Common myeloid progenitor, CD34-positive (primary cell): ENCODE data around the gene GCKR.
A peak's percentile ranks its signal among the peaks of the same experiment; 100 is the strongest.

Experiments
- CTCF ChIA-PET: fragments of 350-600 bp; sonication (Branson Sonifier 250); formaldehyde crosslinking; loops from one replicate; lab custom pipeline; 2021; ENCODE audit warnings: antibody characterized with exemption; lab: Charles Lee
- POLR2A ChIA-PET: fragments of 350-600 bp; sonication (Branson Sonifier 250); formaldehyde crosslinking; loops from one replicate; lab custom pipeline; 2021; ENCODE audit warnings: antibody characterized with exemption; lab: Charles Lee
- DNase-seq, 3 donors: peaks; one replicate each; pipeline versions ENCODE4 v3.0.0 to v3.0.0-alpha.2; 2013
- H3K27ac ChIP-seq, 2 experiments: 1 replicate in 1 of 2; 2 replicates in 1 of 2; pipeline ENCODE4 v1.7.0; 2013; ENCODE audit warnings: inconsistent platforms in 2 of 2, low read length in 2 of 2, mild to moderate bottlenecking in 2 of 2, low read depth in 1 of 2, moderate library complexity in 1 of 2; ENCODE audit not compliant: severe bottlenecking in 2 of 2, insufficient read depth in 1 of 2, poor library complexity in 1 of 2
- H3K27me3 ChIP-seq, 5 experiments: replicated peaks in 2 of 5; 1 replicate in 3 of 5; 2 replicates in 2 of 5; pipeline versions ENCODE4 v1.6.1 to v1.7.0; 2013; ENCODE audit warnings: low read length in 4 of 5, mild to moderate bottlenecking in 2 of 5, moderate library complexity in 2 of 5, inconsistent platforms in 1 of 5; ENCODE audit not compliant: insufficient read depth in 5 of 5, control insufficient read depth in 4 of 5
- H3K36me3 ChIP-seq, 4 experiments: 1 replicate in 2 of 4; 2 replicates in 2 of 4; pipeline versions ENCODE4 v1.6.1 to v1.7.0; 2013; ENCODE audit warnings: low read length in 3 of 4, control low read depth in 1 of 4, mild to moderate bottlenecking in 1 of 4; ENCODE audit not compliant: control insufficient read depth in 4 of 4, insufficient read depth in 4 of 4
- H3K4me1 ChIP-seq, 4 experiments: 1 replicate in 3 of 4; 2 replicates in 1 of 4; pipeline versions ENCODE4 v1.6.1 to v1.7.1; 2013; ENCODE audit warnings: low read length in 3 of 4, mild to moderate bottlenecking in 3 of 4, control low read depth in 1 of 4, inconsistent platforms in 1 of 4, moderate library complexity in 1 of 4; ENCODE audit not compliant: control insufficient read depth in 4 of 4, insufficient read depth in 4 of 4; ENCODE audit errors: control extremely low read depth in 1 of 4
- H3K4me3 ChIP-seq, 7 experiments: 1 replicate in 4 of 7; 2 replicates in 3 of 7; pipeline versions ENCODE4 v1.5.1 to v1.7.0; 2013; ENCODE audit warnings: mild to moderate bottlenecking in 7 of 7, low read length in 6 of 7, moderate library complexity in 6 of 7, inconsistent platforms in 2 of 7, low read depth in 2 of 7, control low read depth in 1 of 7; ENCODE audit not compliant: insufficient read depth in 4 of 7, control insufficient read depth in 1 of 7; ENCODE audit errors: extremely low read depth in 1 of 7
- H3K9me3 ChIP-seq, 5 experiments: 1 replicate in 4 of 5; 2 replicates in 1 of 5; pipeline versions ENCODE4 v1.6.1 to v1.7.1; 2013; ENCODE audit warnings: low read length in 4 of 5, mild to moderate bottlenecking in 2 of 5, inconsistent platforms in 1 of 5, low read depth in 1 of 5, moderate library complexity in 1 of 5; ENCODE audit not compliant: control insufficient read depth in 4 of 5, insufficient read depth in 2 of 5; ENCODE audit errors: control extremely low read depth in 1 of 5
- WGBS: methylation state at CpG from one replicate; pipeline ENCODE4 v1.1.5; 2013; ENCODE audit not compliant: insufficient coverage; 5-methylcytosine and 5-hydroxymethylcytosine counted together

GCKR gene

DNA sequence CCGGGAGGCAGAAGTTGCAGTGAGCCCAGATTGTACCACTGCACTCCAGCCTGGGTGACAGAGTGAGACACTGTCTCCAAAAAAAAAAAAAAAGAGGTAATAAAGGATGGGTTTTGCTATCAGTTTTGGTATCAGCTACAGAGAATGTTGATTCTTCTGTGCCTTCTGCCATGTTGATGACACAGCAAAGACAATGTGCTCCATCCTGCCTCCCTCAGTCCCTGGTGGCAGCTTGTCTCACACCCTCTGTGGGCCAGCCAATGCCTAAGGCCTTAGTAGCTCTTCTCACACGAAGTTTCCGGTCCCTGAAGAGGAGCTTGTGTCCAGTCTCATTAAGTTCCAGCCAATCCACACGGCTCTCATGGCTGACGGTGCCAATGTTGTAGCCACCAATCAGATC is 24.7 kb upstream of the GCKR start:
- 100% methylated on average over 3 of the region's 5 CpGs for WGBS
- DNase-seq = no peak

DNA sequence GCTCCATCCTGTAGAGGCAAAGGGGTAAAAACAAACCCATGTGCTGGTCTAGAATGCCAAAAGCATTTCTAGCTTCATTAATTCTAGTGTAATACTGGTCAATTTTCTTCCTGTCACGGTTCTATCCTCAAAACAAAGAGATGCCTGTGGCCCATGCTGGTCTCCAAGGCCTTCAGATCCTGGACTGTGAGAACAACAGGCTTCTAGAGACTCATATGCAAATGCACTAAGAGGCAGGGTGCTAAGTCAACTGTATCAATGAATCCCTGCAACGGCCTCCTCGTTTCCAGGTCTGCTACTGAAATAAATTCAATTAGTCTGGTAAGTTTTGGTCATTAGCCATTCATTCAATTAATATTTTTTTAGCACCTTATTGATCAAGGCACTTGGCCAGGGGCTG is 11.1 kb upstream of the GCKR start:
- Histone ChIP-seq H3K36me3 (peaks cover 6 to 31% (median 24%) of the 10 kb centered on the region in 4 experiments), H3K27me3 (no peaks in the 10 kb centered on the region), H3K4me1 (peaks cover 0 to 16% (median 11%) of the 10 kb centered on the region in 4 experiments), H3K27ac (no peak overlapping the region), H3K9me3 (no peaks in the 10 kb centered on the region), H3K4me3 (no peak overlapping the region)
- ChIA-PET POLR2A (no interaction called here), CTCF (no interaction called here)
- DNase-seq = no peak
- WGBS = 94% methylated on average over 3 of the region's 3 CpGs

More for the DNA sequence above, 24.7 kb upstream of the GCKR start:
- no peak overlapping the region for H3K4me3 ChIP-seq
- CTCF ChIA-PET = no interaction called here
- POLR2A ChIA-PET = no interaction called here
- no peak overlapping the region for H3K27ac ChIP-seq
- H3K36me3 ChIP-seq = peaks cover 8 to 35% (median 23%) of the 10 kb centered on the region in 4 experiments
- no peaks in the 10 kb centered on the region for H3K9me3 ChIP-seq
- H3K4me1 ChIP-seq = no peaks in the 10 kb centered on the region
- no peaks in the 10 kb centered on the region for H3K27me3 ChIP-seq

DNA sequence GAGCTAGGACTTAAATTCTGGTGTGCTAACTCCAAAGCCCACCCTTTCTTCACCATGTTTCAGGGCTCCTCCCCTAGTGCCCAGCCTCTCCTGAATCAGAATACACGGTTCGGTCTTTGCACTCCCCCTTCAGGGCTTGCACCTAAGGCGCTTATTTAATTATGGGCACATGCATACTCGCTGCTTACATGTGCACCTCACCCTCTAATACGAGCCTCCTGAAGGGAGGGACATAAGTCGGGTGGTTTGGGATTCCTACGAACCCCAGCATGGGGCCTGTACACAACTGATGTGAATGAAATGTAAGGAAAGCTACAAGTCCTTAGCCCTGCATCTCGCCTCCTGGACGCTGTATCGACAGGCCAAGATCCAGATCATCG is 7.5 kb upstream of the GCKR start:
- H3K4me1 ChIP-seq = peaks cover 0 to 16% (median 11%) of the 10 kb centered on the region in 4 experiments
- DNase-seq = peak; percentile 48 to 64 (median 59)
- H3K9me3 ChIP-seq = no peaks in the 10 kb centered on the region
- H3K4me3 ChIP-seq = peak overlapping the region; percentile 29 to 97 (median 85)
- H3K27ac ChIP-seq = peak overlapping the region; percentile 34 to 79
- ChIA-PET POLR2A (no interaction called here), CTCF (interaction anchor here (0.7 to 1.4 kb wide), 3 partner anchors 9 to 145 kb away, joined by 3 to 4 read pairs (median 3); no protein-coding TSS in a partner anchor)
- H3K36me3 ChIP-seq = peaks cover 6 to 13% (median 10%) of the 10 kb centered on the region in 4 experiments
- H3K27me3 ChIP-seq = peaks cover 0 to 10% (median 6%) of the 10 kb centered on the region in 5 experiments
- 0% methylated on average over 10 of the region's 11 CpGs for WGBS

DNA sequence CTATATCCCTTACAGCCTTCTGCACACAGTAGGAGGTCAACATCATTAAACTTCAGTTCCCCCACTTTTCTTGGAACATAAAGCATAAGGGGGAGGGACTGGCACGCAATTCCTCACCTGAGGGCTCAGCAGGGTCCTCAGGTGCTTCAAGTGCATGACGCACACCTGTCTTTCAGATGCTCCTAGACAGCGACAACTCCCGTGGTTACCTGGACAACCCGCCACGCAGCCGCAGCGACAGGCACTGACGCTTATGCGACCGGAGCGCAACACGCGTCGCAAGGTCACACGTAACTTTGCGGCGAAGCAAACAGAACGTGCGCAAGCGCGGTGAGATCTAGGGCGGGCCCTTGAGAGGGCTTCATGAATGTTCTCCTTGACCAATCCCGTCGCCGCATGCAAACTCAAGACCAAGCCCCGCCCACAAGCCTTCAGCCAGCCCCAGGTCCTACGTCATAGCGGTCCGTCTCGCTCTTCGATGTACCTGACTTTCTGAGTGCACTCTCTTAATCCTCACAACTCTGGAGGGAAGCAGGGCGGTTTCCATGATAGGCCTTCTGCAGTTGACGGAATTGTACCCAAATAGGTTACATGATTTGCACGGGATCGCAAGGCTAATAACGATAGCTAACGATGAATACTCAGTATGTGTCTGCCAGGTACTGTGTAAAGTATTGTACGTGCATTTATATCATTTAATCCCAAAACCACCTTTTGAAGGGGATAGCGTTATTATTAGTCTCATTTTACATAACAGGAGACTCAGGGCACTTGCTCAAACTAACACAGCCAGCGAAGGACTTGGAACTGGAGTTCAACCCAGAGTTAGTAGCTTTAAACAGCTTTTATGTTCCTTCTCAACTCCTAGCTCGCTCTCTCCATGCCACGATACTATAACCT is 6.9 kb upstream of the GCKR start, which contains the start of gene IFT172:
IFT172 (minus strand) TSS at position 246 of the 900 bp plus-strand sequence; CDS start at position 156, 90 bp downstream.
- peak within 1 kb of the TSS; percentile 34 to 79 for H3K27ac ChIP-seq
- H3K4me1 ChIP-seq = peaks cover 0 to 20% (median 15%) of the 10 kb centered on the region in 4 experiments
- peak; percentile 99 to 100 (median 100) for DNase-seq
- WGBS = 4% methylated on average over 37 of the region's 43 CpGs
- ChIA-PET POLR2A (interaction anchor here (0.6 kb wide), 1 partner anchor 245 kb away, joined by 3 read pairs; no protein-coding TSS in a partner anchor), CTCF (interaction anchor here (0.7 to 1.4 kb wide), 2 partner anchors 9 to 144 kb away, joined by 3 to 4 read pairs; no protein-coding TSS in a partner anchor)
- H3K9me3 ChIP-seq = no peaks in the 10 kb centered on the region
- H3K36me3 ChIP-seq = peaks cover 6 to 10% (median 7%) of the 10 kb centered on the region in 4 experiments
- H3K27me3 ChIP-seq = peaks cover 0 to 16% (median 11%) of the 10 kb centered on the region in 5 experiments
- peak within 1 kb of the TSS; percentile 32 to 97 (median 85) for H3K4me3 ChIP-seq

DNA sequence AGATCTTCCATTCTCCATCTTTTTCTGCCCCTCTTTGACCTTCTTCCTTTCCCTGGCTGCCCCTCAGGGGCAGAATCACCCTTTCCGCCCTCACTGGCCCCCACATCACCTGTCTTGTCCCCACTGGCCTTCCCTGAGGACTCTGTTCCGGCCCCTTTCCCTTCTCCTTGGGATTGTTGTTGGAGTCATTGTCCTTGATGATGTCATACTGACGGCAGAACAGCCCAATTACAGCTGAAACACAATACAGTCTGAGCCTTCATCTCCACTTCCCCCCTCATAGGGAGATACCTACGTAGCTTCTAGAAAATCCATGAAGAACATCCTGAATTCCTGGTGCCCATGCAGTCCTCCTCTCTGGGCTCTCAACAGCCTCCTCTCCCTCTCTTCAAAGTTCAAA is 4.1 kb upstream of the GCKR start:
- Histone ChIP-seq H3K4me3 (no peak overlapping the region), H3K4me1 (peaks cover 0 to 30% (median 22%) of the 10 kb centered on the region in 4 experiments), H3K27me3 (peaks cover 0 to 44% (median 25%) of the 10 kb centered on the region in 5 experiments), H3K27ac (no peak overlapping the region), H3K9me3 (no peaks in the 10 kb centered on the region), H3K36me3 (no peaks in the 10 kb centered on the region)
- DNase-seq = no peak
- POLR2A ChIA-PET = no interaction called here
- CTCF ChIA-PET = no interaction called here
- 96% methylated on average over 3 of the region's 4 CpGs for WGBS

DNA sequence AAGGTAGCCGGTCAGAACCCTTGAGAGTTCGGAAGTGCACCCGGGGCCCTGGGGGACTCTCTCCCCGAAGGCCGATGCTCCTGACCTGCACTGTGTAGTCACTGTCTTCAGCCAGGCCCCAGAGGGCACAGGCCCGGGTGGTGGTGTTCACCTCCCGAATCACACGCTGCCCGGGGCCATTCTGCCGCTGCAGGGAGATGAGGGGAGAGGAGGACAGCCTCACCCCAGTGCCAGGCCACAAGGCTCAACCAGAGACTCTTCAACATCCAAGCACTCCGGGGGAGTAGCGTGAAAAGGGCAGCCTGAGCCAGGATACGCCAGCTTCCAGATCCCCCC is 2.7 kb upstream of the GCKR start:
- CTCF ChIA-PET = no interaction called here
- Histone ChIP-seq H3K4me1 (peaks cover 0 to 25% (median 19%) of the 10 kb centered on the region in 4 experiments), H3K9me3 (no peaks in the 10 kb centered on the region), H3K27me3 (peaks cover 3 to 57% (median 28%) of the 10 kb centered on the region in 5 experiments), H3K4me3 (no peak overlapping the region), H3K36me3 (no peaks in the 10 kb centered on the region), H3K27ac (no peak overlapping the region)
- 99% methylated on average over 13 of the region's 13 CpGs for WGBS
- POLR2A ChIA-PET = no interaction called here
- no peak for DNase-seq
